ENCODE data around the gene PNMA3.
"Not testable (repeated sequence)": the region's sequence is repeated elsewhere in the genome, so short reads cannot be mapped to it uniquely, and the experiment has no call there.

The PNMA3 gene, protein sequence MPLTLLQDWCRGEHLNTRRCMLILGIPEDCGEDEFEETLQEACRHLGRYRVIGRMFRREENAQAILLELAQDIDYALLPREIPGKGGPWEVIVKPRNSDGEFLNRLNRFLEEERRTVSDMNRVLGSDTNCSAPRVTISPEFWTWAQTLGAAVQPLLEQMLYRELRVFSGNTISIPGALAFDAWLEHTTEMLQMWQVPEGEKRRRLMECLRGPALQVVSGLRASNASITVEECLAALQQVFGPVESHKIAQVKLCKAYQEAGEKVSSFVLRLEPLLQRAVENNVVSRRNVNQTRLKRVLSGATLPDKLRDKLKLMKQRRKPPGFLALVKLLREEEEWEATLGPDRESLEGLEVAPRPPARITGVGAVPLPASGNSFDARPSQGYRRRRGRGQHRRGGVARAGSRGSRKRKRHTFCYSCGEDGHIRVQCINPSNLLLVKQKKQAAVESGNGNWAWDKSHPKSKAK

DNA sequence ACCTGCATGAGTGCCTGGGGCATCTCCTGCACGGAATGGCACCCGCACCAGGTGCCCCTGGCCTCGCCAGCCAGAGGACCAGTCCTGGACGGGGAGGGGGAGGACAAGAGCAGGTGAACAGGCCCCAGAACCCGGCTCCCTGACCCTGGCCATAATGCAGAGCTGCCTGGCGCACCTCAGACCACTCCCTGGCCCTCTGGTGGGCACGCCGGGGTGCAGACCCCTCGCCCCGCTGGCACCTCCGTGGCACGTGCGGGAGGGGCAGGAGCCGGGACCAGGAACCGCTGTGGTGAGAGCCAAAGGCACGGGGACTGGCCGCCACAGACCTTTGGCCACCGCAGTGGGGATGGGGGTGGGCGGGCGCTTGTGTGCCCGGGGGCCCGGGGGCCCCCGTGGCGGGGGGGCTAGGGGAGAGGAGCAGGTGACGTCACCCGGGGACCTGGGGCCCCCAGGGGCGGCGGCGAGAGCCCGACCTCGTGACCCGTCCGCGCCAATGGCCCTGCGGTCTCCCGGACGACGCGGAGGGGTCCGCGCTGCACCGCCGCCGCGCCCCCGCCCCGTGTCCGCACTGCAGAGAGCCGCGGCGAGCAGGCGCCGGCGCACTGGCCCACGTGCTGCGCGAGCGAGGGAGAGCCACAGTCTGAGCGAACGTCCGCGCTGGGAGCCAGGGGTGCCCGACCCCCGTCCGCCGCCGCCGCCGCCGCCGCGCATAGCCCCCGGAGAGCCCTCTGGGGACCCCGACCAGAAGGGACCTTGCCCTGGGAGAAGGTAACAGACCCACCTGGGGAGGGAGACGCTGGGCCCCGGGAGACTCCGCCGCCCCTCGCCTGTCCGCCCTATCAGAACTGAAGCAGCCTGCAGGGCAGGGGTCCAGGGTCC, at the start of gene PNMA3:
Gene PNMA3 (plus strand): TSS at position 600 of the 879 bp plus-strand sequence. CDS start 586 bp downstream, outside the sequence.
- no peak for DNase-seq

DNA sequence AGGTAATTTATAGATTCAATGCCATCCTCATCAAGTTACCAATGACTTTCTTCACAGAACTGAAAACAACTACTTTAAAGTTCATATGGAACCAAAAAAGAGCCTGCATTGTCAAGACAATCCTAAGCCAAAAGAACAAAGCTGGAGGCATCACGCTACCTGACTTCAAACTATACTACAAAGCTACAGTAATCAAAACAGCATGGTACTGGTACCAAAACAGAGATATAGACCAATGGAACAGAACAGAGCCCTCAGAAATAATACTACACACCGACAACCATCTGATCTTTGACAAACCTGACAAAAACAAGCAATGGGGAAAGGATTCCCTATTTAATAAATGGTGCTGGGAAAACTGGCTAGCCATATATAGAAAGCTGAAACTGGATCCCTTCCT, 39.1 kb upstream of the PNMA3 start:
- DNase-seq = not testable (repeated sequence)

DNA sequence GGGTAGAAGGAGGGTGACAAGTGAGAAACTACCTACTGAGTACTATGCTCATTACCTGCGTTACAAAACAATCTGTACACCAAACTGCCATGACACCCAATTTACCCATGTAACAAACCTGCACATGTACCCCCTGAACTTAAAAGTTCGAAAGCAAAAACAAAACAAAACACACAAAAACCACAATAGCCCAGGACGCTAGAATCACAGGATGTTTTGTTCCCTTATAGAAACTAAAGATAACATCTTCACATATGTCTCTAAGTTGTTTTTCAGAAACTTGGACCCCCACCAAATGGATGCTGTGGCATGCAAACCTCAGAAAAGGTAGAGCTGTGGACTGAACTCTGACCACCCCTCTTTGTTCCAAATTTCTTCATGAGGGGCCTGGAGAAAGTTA, 37.1 kb upstream of the PNMA3 start:
- DNase-seq = no peak

DNA sequence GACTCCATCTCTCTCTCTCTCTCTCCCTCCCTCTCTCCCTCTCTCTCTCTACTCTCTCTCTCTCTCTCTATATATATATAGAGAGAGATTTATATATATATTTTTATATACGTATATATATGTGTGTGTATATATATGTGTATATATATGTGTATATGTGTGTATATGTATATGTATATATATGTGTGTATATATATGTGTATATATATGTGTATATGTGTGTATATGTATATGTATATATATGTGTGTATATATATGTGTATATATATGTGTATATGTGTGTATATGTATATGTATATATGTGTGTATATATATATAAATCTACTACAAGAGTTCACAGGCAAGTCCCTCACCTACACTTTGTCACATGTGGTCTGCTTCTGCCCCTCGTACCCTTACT, 29.8 kb upstream of the PNMA3 start:
- not testable (repeated sequence) for DNase-seq

DNA sequence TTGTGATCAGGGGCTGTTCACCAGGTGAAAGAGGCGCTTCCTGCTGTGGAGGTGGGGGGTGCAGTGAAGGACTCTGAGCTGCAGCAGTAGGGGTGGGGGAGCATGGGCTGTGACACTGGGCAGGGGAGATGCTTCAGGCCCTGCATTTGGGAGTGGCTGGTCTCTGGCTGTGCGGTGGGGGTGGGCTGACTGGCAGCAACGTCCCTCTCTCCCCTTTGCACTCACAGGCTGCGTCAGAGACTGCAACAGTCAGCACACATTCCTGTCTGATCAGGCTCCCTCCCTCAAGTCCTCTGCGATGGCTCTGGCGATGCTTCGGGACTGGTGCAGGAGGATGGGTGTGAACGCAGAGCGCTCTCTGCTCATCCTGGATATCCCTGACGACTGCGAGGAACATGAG, 27.8 kb upstream of the PNMA3 start:
- DNase-seq = not testable (repeated sequence)

DNA sequence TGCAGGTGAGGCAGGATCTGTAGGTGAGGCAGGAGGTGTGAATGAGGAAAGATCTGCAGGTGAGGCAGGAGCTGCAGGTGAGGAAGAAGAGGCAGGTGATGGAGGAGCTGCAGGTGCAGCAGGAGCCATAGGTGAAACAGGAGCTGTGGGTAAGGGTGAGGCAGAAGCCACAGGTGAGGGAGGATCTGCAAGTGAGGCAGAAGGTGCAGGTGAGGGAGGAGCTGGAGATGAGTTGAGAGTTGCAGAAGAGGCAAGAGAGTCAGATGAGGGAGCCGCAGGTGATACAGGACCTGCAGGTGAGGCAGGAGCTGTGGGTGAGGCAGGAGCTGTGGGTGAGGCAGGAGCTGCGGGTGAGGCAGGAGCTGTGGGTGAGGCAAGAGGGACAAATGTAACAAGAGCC, 27.1 kb upstream of the PNMA3 start:
- DNase-seq = no peak

DNA sequence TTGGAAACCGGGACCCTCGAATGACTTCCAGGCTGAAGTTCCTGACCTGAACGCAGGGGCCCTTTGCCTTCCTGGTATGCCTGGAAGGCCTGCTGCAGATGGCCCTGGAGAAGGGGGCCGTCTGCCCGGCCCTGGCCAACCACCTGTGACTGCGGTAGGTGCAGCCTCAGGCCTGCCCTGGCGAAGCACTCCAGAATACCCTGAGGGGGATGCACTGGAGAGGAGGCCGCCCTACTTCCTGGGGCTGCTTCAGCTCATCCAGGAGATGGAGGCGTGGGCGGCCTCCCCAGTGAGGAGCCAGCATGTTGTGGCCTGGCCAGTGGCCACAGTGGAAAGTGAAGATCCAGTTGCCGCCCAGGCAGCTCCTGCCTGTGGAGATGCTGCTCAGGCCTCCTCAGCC, 26.4 kb upstream of the PNMA3 start:
- no peak for DNase-seq

DNA sequence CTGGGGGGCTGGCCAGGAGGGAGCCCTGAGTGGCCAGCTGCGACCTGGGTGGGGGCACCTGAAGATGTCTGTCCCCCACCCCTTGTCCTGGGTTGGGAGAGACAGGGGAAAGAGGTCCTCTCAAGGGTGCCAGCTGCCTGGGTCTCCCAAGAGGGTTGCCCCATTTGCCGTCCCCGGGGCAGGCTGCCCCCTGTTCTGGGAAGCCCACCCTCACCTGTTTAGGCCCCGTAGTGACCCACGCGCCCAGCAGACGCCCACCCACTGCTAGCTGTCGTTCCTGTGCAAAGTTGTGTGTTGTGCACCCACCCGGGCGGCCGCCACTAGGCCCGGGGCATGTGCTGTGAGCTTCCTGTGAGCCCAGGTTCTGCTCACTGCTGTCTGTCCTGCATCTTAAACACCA, 25.5 kb upstream of the PNMA3 start:
- DNase-seq = no peak

DNA sequence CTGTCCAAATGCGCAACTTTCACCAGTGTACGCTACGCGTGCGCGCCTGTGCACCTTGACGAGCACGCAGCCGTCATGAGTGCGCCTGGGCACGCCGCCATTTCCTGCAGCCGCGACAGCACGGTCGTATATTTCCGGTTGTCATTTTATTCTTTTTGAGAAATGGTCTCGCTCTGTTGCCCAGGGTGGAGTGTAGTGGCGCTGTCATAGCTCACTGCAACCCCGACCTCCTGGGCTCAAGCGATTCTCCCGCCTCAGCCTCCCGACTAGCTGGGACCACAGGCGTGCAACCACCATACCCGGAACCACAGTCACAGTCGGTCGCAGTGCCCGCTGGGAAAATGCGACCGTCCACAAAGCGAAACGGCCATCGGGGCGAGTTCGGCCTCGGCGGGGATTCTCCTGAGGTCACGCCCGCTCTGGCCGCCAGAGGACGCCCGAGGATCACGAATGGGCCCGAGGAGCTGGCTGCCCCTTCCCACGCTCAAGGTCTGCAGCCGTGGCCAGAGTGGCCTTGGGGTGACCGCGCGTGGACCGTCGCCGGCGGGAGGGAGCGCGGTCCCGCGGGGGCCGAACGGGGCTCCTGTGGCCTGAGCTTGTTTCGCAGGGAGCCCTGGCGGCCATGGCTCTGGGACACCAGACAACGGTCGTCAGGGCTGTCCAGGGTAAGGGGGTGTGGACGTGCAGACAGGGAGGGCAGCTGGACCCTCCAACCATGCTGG, 23.7 kb upstream of the PNMA3 start:
- DNase-seq = peak; percentile 0

DNA sequence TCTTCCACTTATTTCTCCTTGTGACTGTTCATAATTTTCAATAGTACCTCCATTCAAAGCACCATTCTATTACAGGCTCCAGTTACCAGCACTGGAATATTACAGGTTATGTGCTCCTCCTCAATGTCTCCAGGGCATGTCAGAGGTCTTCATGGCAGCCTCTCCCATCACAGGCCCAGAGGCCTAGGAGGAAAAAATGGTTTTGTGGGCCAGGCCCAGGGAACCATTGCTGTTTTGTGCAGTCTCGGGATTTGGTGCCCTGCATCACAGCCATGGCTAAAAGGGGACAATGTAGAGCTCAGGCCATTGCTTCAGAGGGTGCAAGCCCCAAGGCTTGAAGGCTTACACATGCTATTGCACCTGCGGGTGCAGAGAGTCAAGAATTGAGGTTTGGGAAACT, 7.2 kb upstream of the PNMA3 start:
- no peak for DNase-seq

DNA sequence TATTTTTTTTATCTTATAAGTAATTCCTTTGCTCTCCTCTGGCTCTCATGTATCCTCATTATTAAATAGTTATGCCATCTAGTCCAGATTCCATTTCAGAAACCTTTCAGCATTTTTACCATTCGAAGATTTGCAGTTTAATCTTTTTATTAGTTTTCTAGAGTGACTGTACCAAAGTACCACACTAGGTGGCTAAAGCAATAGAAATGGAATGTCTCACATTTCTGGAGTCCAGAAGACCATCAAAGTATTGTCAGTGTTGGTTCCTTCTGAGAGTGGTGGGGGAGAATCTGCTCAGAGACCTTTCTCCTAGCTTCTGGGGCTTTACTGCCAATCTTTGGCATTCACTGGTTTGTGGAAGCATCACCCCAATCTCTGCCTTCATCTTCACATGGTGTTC, 3.7 kb upstream of the PNMA3 start:
- DNase-seq = no peak

DNA sequence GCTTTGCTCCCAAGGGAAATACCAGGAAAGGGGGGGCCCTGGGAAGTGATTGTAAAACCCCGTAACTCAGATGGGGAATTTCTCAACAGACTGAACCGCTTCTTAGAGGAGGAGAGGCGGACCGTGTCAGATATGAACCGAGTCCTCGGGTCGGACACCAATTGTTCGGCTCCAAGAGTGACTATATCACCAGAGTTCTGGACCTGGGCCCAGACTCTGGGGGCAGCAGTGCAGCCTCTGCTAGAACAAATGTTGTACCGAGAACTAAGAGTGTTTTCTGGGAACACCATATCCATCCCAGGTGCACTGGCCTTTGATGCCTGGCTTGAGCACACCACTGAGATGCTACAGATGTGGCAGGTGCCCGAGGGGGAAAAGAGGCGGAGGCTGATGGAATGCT, 1.0 kb downstream of the PNMA3 start:
- DNase-seq = no peak

DNA sequence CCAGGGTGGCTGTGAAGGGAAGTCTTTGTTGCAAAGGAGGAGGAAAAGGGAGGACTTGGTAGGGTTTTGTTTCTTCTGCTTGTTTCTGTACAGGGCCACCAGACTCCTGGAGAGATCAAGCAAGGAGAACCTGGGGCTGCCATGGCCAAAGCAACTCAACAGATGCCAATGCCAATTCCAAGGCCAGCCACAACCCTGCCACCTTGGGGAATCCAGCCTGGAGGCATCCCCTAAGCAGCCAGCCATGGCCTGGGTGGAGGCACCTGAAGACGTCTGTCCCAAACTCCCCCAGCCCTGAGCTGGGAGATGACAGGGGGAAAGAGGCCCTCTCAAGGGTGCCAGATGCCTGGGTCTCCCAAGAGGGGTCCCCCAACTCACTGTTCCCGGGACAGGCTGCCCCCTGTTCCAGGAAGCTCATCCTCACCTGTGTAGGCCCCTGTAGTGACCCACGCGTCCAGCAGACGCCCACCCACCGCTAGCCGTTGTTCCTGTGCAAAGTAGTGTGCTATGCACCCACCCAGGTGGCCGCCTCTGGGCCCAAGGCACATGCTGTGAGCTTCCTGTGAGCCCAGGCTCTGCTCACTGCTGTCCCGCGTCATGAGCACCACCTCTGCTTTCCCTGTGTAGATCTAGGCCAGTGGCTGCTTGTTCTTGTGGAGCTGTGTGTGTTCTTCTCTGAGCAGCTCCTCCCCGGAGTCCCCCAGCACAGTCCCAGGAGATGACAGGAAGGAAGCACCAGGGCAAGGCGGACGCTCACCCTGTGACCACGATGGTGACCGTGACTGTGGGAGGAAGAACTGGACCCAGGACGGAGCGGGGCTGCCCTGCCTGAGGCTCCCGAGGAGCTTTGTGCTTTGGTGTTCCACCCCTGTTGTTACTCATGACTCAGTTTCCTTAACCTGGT, 3.2 kb downstream of the PNMA3 start:
- no peak for DNase-seq

DNA sequence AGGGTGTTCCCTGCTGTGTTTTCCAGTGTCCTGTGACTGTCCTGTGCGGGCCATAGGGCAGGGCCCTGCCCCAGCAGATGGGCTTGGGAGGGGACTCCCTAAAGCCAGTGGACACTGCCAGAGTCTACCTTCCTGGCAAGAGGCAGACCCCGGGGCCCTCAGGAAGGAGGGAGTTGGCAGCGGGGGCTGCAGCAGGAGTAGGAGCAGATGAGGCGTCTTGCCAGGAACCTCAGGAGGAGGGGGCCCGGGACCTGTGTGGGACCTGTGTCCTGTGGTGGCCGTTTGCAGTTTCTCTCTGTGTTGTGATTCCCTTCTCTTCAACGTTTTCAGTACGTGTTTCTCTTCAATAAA, 3.8 kb downstream of the PNMA3 start:
- no peak for DNase-seq

DNA sequence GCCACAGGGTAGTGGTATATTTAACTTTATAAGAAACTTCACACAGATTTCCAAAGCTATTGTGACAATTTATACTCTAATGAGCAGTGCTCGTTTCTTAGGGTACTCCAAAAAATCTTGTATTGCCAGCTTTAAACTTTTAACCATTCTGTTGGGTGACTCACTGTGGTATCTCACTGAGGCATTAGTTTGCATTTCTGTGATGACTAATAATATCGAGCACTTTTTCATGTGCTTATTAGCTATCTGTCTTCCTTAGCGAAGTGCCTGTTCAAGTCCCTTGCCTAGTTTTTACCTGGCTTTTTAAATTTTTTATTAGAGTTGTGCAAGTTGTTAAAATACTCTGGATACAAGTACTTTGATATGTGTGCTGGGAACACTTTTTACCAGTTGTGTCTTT, 5.5 kb downstream of the PNMA3 start:
- no peak for DNase-seq

DNA sequence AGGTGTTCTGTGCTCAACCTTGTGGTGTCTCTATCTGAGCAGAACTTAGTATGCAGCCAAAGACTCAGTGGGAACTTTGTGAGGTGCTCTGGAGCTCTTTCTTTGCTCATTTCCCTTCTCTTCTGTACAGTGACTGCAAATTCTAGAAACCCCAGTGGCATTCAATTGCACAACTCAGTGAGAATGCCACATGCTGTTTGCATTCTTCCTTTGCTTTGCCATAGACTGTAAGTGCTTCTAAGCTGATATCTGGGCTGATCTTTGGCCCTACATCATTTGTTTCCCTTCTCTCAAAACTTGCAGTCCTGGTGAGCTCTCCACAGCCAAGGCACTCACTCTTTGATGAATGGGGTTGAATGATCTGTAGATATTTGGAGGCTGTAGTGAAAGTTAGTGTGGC, 7.0 kb downstream of the PNMA3 start:
- DNase-seq = no peak

DNA sequence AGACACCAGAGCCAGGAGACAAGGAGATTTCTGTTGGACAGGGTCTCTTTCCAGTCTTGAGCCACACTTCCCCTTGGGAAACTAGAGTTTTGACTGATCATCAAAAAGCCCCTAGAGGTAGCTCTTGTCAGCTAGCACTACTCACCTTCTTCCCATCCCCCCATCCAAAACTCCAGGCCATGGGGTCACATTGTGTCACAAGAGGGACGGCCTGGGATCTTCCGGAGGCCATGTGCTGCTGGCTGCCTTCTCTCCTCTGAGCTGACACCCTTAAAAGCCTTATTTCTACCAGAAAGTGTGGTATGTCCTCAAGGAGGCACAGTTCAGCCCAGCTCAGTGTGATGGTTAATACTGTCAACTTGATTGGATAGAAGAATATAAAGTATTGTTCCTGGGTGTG, 7.8 kb downstream of the PNMA3 start:
- no peak for DNase-seq

DNA sequence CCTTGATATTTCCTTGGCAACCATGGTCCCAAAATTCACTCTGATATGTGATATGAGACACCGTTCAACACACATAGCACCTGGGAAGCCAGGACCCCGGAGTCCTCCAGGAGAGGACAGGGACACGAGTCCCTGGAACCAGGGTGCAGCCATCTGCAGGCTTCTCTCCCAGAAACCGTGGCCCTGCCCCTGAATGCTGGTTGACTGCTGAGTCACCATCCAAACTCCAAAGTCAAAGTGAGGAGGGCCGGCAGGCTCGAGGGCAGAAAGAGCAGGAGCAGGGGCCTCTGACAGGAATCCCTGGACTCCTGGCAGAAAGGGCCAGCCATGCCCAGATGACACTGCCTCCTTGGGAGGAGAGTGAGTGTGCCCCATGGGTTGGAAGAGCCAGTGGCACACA, 9.1 kb downstream of the PNMA3 start:
- no peak for DNase-seq

DNA sequence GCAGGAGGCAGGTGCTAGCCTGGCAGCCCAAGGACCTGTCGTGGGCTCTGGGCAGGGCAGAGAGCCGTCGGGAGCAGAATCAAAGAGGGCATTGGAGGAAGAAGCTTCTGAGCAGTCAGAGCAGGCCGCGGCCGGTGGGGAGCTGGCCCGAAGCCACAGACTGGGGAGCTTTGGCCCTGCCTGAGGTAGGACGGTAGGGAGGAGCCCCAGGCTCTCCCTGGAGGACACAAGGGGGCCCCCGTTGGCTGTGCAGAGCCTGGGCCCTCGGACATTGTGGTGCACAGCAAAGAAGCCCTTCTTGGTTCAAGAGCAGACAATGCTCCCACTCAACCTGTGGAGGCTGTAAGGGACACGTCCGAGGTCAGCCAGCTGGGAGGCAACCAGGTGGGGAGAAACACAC, 10.1 kb downstream of the PNMA3 start:
- DNase-seq = not testable (repeated sequence)

DNA sequence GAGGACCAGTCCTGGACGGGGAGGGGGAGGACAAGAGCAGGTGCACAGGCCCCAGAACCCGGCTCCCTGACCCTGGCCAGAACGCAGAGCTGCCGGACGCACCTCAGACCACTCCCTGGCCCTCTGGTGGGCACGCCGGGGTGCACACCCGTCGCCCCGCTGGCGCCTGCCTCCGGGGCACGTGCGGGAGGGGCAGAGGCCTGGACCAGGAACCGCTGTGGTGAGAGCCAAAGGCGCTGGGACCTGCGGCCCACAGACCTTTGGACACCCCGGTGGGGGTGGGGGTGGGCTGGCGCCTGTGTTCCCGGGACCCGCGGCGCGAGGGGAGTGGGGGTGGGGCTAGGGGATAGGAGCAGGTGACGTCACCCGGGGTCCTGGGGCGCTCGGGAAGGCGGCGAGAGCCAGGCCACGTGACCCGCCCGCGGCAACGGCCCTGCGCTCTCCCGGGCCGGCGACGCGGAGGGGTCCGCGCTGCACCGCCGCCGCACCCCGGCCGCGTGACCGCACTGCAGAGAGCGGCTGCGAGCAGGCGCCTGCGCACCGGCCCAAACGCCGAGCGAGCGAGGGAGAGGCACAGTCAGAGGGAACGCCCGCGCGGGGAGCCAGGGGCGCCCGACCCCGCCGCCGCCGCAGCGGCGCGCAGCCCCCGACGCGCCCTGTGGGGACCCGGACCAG, 15.8 kb downstream of the PNMA3 start, which contains the start of gene PNMA6A:
Gene PNMA6A (plus strand): TSS at position 546 of the 675 bp plus-strand sequence. CDS start 609 bp downstream, outside the sequence.
- not testable (repeated sequence) for DNase-seq

DNA sequence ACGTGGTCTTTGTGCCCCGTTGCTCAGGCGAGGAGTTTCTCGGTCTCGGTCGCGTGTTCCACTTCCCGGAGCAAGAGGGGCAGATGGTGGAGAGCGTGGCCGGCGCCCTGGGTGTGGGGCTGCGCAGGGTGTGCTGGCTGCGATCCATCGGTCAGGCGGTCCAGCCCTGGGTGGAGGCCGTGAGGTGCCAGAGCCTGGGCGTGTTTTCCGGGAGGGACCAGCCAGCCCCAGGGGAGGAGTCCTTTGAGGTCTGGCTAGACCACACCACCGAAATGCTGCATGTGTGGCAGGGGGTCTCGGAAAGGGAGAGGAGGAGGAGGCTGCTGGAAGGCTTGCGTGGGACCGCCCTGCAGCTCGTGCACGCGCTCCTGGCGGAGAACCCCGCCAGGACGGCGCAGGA, 17.1 kb downstream of the PNMA3 start:
- not testable (repeated sequence) for DNase-seq

Data from NCI-H510A treated with DMSO at 0.1 percent for 48 hours (cell line).